SH-SY5Y (cell line): ENCODE measurements around the gene CRKL.

Experiments
- GATA2 ChIP-seq: IDR thresholded peaks from 2 replicates; pipeline ENCODE4 v1.6.1; 2011; ENCODE audit warnings: mild to moderate bottlenecking, low read depth, low read length
- GATA3 ChIP-seq: IDR thresholded peaks from 2 replicates; pipeline ENCODE4 v1.6.1; 2011; ENCODE audit warnings: low read depth, mild to moderate bottlenecking, low read length, moderate library complexity

GRCh38 chr22:20981787-20982562 is 64.8 kb downstream of the CRKL start, which contains the start of gene LZTR1:
- no peak for TF ChIP-seq GATA3
- TF ChIP-seq GATA2 = no peak
